ENCODE results near the gene TFDP1. TPM values are rescaled to one million over a fixed set of nuclear protein-coding genes. Genes with fewer than 3 reads are reported as not detected.

TFDP1 gene
- total RNA-seq, 1 experiment from 2014 or later: 107 TPM

DNA sequence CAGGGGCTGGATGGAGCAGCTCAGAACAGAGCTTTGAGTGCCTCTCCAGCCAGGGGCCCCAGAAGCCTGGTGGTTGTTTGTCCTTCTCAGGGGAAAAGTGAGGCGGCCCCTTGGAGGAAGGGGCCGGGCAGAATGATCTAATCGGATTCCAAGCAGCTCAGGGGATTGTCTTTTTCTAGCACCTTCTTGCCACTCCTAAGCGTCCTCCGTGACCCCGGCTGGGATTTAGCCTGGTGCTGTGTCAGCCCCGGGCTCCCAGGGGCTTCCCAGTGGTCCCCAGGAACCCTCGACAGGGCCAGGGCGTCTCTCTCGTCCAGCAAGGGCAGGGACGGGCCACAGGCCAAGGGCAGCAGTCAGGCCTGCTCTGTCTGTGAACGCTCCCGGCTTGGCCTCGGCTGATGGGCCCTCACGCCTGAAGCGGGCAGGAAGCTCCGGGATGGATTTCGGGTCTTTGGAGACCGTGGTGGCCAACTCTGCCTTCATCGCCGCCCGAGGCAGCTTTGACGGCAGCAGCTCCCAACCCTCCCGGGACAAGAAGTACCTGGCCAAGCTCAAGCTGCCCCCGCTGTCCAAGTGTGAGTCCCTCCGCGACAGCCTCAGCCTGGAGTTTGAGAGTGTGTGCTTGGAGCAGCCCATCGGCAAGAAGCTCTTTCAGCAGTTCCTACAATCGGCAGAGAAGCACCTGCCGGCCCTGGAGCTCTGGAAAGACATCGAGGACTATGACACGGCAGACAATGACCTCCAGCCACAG, 82.6 kb downstream of the TFDP1 start, which contains the start of gene GRK1:
TSS of gene GRK1 (plus strand) at position 269 of the 751 bp plus-strand sequence. CDS start at position 437, 168 bp downstream.
- H3K4me2 ChIP-seq: no peak within 1 kb of the TSS
- no peak for DNase-seq
- H3K27me3 ChIP-seq (ENCODE audit: insufficient read depth, low read depth): peaks cover 69% of the 10 kb centered on the region
- H3K9me3 ChIP-seq (ENCODE audit: insufficient read depth, low read depth): no peaks in the 10 kb centered on the region
- no peak within 1 kb of the TSS for H3K27ac ChIP-seq
- TF ChIP-seq, protein P1, sequence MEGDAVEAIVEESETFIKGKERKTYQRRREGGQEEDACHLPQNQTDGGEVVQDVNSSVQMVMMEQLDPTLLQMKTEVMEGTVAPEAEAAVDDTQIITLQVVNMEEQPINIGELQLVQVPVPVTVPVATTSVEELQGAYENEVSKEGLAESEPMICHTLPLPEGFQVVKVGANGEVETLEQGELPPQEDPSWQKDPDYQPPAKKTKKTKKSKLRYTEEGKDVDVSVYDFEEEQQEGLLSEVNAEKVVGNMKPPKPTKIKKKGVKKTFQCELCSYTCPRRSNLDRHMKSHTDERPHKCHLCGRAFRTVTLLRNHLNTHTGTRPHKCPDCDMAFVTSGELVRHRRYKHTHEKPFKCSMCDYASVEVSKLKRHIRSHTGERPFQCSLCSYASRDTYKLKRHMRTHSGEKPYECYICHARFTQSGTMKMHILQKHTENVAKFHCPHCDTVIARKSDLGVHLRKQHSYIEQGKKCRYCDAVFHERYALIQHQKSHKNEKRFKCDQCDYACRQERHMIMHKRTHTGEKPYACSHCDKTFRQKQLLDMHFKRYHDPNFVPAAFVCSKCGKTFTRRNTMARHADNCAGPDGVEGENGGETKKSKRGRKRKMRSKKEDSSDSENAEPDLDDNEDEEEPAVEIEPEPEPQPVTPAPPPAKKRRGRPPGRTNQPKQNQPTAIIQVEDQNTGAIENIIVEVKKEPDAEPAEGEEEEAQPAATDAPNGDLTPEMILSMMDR (conservative IDR thresholded peaks at IDR 0.05): no peak
- TF ChIP-seq EZH2 (IDR thresholded peaks at IDR 0.05; ENCODE audit: low read depth): no peak
- no TSS peak for BruUV-seq (replicated peaks)
- H3K36me3 ChIP-seq (ENCODE audit: low read depth): no peaks in the 10 kb centered on the region
- intact Hi-C loops (cut with micrococcal nuclease; ENCODE audit: unreplicated experiment): no loop called here
- no peaks in the 10 kb centered on the region for H4K20me1 ChIP-seq (ENCODE audit: insufficient read depth)
- H3K79me2 ChIP-seq (ENCODE audit: low read depth): no peaks in the 10 kb centered on the region
- CTCF ChIA-PET: no interaction called here
- no peaks in the 10 kb centered on the region for H3F3A ChIP-seq (ENCODE audit: insufficient read depth, low read depth)
- POLR2A ChIA-PET (ENCODE audit: unreplicated experiment): no interaction called here
- H3K9me2 ChIP-seq (ENCODE audit: insufficient read depth): no peaks in the 10 kb centered on the region
- H3K4me1 ChIP-seq (replicated peaks; ENCODE audit: insufficient read depth): no peaks in the 10 kb centered on the region
- no peak within 1 kb of the TSS for H2AFZ ChIP-seq
- no peak within 1 kb of the TSS for H3K4me3 ChIP-seq

DNA sequence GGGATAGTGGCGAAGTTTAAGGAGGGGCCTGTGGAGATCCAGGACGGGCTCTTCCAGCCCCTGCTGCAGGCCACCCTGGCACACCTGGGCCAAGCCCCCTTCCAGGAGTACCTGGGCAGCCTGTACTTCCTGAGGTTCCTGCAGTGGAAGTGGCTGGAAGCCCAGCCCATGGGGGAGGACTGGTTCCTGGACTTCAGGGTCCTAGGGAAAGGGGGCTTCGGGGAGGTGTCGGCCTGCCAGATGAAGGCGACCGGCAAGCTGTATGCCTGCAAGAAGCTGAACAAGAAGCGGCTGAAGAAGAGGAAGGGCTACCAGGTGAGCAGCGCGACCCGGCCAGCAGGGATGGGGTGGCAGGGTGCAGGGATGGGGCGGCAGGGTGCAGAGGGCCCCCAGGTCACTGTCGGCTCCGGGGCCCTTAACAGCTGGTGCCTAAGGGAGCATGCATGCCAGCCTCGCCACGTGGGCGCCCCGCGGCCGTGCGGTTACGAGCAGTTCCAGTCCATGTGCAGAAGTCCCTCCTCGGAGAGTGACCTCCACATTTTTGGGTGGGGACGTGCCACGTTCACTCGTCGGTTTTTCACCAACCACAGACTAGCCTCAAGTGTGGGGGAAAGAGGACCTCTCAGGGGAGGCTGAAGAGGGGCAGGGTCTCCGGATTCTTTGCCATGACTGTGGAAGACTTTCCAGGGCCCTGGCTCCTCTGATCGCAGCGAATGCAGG, 83.4 kb downstream of the TFDP1 start:
- Histone ChIP-seq H3K4me2 (no peak overlapping the region), H3K36me3 (ENCODE audit: low read depth) (no peaks in the 10 kb centered on the region), H3K9me3 (ENCODE audit: insufficient read depth, low read depth) (no peaks in the 10 kb centered on the region), H3K27me3 (ENCODE audit: insufficient read depth, low read depth) (peaks cover 64% of the 10 kb centered on the region), H2AFZ (no peak overlapping the region), H3K27ac (no peak overlapping the region), H3K4me1 (replicated peaks; ENCODE audit: insufficient read depth) (no peaks in the 10 kb centered on the region), H3K4me3 (no peak overlapping the region), H3K79me2 (ENCODE audit: low read depth) (no peaks in the 10 kb centered on the region), H4K20me1 (ENCODE audit: insufficient read depth) (no peaks in the 10 kb centered on the region), H3F3A (ENCODE audit: insufficient read depth, low read depth) (no peaks in the 10 kb centered on the region), H3K9me2 (ENCODE audit: insufficient read depth) (no peaks in the 10 kb centered on the region)
- ChIA-PET POLR2A (ENCODE audit: unreplicated experiment) (no interaction called here), CTCF (no interaction called here)
- TF ChIP-seq, protein P1 (conservative IDR thresholded peaks at IDR 0.05): no peak
- TF ChIP-seq EZH2 (IDR thresholded peaks at IDR 0.05; ENCODE audit: low read depth): no peak
- intact Hi-C loops (cut with micrococcal nuclease; ENCODE audit: unreplicated experiment): no loop called here
- no peak for DNase-seq
- BruUV-seq (replicated peaks): no TSS peak

DNA sequence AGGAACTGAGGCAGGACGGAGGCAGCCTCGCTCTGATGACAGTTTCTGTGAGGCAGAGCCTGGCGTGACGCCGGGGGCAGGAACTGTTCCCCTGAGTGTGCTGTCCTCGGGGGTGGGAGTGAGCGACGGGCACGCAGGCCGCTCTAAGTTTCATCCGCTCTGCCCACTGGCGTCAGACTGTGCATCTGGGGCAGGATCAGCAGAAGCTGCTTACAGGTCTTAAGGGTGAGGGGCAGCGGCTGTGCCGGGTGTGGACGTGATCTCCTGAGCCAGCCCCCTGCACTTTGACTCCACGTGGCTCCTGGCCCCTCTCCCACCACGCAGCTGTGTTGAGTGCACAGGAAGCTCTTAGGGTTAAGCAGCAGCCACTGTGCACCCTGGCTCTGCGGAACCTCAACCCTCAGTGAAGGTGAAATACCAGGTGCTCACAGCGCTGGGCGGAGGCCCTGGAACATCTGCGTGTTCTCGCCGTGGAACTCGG, 84.0 kb downstream of the TFDP1 start:
- TF ChIP-seq, protein P1 (conservative IDR thresholded peaks at IDR 0.05): no peak
- TF ChIP-seq EZH2 (IDR thresholded peaks at IDR 0.05; ENCODE audit: low read depth): no peak
- Histone ChIP-seq H3K79me2 (ENCODE audit: low read depth) (no peaks in the 10 kb centered on the region), H3K4me3 (no peak overlapping the region), H3F3A (ENCODE audit: insufficient read depth, low read depth) (no peaks in the 10 kb centered on the region), H4K20me1 (ENCODE audit: insufficient read depth) (no peaks in the 10 kb centered on the region), H3K4me1 (replicated peaks; ENCODE audit: insufficient read depth) (no peaks in the 10 kb centered on the region), H3K9me2 (ENCODE audit: insufficient read depth) (no peaks in the 10 kb centered on the region), H3K27ac (no peak overlapping the region), H2AFZ (no peak overlapping the region), H3K27me3 (ENCODE audit: insufficient read depth, low read depth) (peaks cover 58% of the 10 kb centered on the region), H3K36me3 (ENCODE audit: low read depth) (no peaks in the 10 kb centered on the region), H3K4me2 (no peak overlapping the region), H3K9me3 (ENCODE audit: insufficient read depth, low read depth) (no peaks in the 10 kb centered on the region)
- no peak for DNase-seq
- CTCF ChIA-PET: no interaction called here
- BruUV-seq (replicated peaks): no TSS peak
- intact Hi-C loops (cut with micrococcal nuclease; ENCODE audit: unreplicated experiment): no loop called here
- POLR2A ChIA-PET (ENCODE audit: unreplicated experiment): no interaction called here
